Stimulated activated naive B cell treated with anti-CD40 and anti-IgM and Interleukin-4, amounts not matched to agents 10 μg/mL and 1 μg/mL and 100 μg/mL, for 72 hours (primary cell): ENCODE results near the gene GDPGP1.

Experiments used
- ATAC-seq, 2 donors: fragments of 150-1000 bp; cut with Tn5 transposase; replicated peaks; 2 replicates each; pipeline ENCODE4 v1.10.0; 2021; ENCODE audit warnings: moderate library complexity in 1 of 2
- DNase-seq: peaks from one replicate; pipeline ENCODE4 v3.0.0; 2021
- H3K27ac Mint-ChIP-seq: one replicate; pipeline ENCODE4 v1.8.0; 2022; ENCODE audit warnings: mild to moderate bottlenecking, mixed read lengths
- H3K27me3 Mint-ChIP-seq, 2 donors: one replicate each; pipeline ENCODE4 v1.8.0; 2022; ENCODE audit warnings: mixed read lengths in 2 of 2
- H3K36me3 Mint-ChIP-seq, 2 donors: one replicate each; pipeline ENCODE4 v1.8.0; 2022; ENCODE audit warnings: mixed read lengths in 2 of 2, mild to moderate bottlenecking in 1 of 2
- H3K4me1 Mint-ChIP-seq, 2 donors: one replicate each; pipeline ENCODE4 v1.8.0; 2022; ENCODE audit warnings: mixed read lengths in 2 of 2, mild to moderate bottlenecking in 1 of 2
- H3K4me3 Mint-ChIP-seq, 2 donors: one replicate each; pipeline ENCODE4 v1.8.0; 2022; ENCODE audit warnings: mild to moderate bottlenecking in 2 of 2, mixed read lengths in 2 of 2, moderate library complexity in 1 of 2
- H3K9me3 Mint-ChIP-seq, 2 donors: one replicate each; pipeline ENCODE4 v1.8.0; 2022; ENCODE audit warnings: mixed read lengths in 2 of 2, mild to moderate bottlenecking in 1 of 2

GDPGP1 gene

GRCh38 chr15:90194655-90195054 is 39.4 kb upstream of the GDPGP1 start:
- no peak for ATAC-seq
- peak overlapping the region in 1 of 2 donors; percentile 27 for H3K4me3 Mint-ChIP-seq
- H3K36me3 Mint-ChIP-seq: peaks cover 0 to 5% of the 10 kb centered on the region in 2 donors
- H3K27ac Mint-ChIP-seq: peak overlapping the region; percentile 62
- no peaks in the 10 kb centered on the region for H3K9me3 Mint-ChIP-seq
- H3K4me1 Mint-ChIP-seq: peaks cover 57 to 71% of the 10 kb centered on the region in 2 donors
- no peaks in the 10 kb centered on the region for H3K27me3 Mint-ChIP-seq
- no peak for DNase-seq

DNA sequence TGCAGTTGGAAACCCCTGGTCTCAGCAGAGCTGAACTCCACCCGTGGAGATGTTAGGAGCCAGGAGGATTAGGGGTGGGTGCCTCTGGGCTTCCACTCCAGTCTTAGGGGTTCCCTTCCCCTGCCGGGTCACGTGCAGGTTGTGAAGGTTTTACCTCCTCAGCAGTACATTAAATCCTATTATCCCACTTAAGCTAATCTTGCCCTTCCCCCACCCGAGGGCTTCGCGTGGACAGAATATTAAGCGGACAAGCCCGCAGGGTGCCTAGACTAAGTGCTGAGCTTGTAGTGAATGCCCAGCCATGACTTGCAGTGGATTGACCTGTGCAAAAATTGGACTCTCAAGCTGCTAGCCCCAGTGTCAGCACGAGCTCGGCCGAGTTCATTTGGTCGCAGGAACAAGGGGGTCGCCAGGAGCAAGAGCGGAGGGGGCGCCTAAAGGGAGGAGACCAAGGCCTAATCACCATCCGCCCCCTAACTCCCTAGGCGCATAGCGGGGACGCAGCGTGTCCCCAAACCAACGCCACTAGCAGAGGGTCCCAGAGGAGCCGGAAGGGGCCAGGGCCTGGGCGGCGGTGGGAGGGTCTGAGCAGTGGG is 33.4 kb upstream of the GDPGP1 start:
- peak overlapping the region; percentile 92 for H3K27ac Mint-ChIP-seq
- H3K4me1 Mint-ChIP-seq: peaks cover 39 to 65% of the 10 kb centered on the region in 2 donors
- H3K9me3 Mint-ChIP-seq: no peaks in the 10 kb centered on the region
- no peaks in the 10 kb centered on the region for H3K36me3 Mint-ChIP-seq
- DNase-seq (no peak), ATAC-seq (peak; percentile 6 to 47)
- no peaks in the 10 kb centered on the region for H3K27me3 Mint-ChIP-seq
- peak overlapping the region; percentile 92 to 97 for H3K4me3 Mint-ChIP-seq

DNA sequence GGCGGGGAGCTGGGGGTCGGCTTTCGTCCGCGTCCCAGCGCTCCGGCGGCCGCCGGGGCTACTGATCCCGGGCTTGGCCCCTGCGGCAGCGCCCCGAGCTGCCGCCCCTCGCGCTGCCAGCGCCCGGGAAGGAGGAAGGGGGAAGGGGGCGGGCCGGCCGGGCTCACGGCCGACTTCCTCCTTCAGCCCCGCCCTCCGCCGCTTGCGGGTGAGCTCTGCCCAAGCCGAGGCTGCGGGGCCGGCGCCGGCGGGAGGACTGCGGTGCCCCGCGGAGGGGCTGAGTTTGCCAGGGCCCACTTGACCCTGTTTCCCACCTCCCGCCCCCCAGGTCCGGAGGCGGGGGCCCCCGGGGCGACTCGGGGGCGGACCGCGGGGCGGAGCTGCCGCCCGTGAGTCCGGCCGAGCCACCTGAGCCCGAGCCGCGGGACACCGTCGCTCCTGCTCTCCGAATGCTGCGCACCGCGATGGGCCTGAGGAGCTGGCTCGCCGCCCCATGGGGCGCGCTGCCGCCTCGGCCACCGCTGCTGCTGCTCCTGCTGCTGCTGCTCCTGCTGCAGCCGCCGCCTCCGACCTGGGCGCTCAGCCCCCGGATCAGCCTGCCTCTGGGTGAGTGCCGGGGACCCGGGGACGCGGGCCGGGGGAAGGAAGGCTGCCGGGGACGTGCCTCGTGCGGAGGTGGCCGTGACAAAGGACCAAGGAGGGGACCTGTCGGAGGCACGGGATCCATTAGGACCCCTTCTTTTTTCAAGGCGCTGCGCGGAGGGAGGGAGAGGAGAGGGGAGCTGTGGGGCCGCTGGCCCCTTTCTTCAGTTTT is 32.7 kb upstream of the GDPGP1 start, which contains the start of gene SEMA4B:
TSS of gene SEMA4B (plus strand) at position 201 of the 814 bp plus-strand sequence. CDS start at position 450, 249 bp downstream.
- H3K36me3 Mint-ChIP-seq: no peaks in the 10 kb centered on the region

GRCh38 chr15:90201944-90202375 is 32.0 kb upstream of the GDPGP1 start:
- ATAC-seq (peak; percentile 1 to 7), DNase-seq (no peak)
- Mint-ChIP-seq H3K36me3 (no peaks in the 10 kb centered on the region), H3K4me1 (peaks cover 51 to 76% of the 10 kb centered on the region in 2 donors), H3K9me3 (no peaks in the 10 kb centered on the region), H3K27ac (peak overlapping the region; percentile 88), H3K4me3 (peak overlapping the region; percentile 88 to 97), H3K27me3 (no peaks in the 10 kb centered on the region)

More for the DNA sequence above, 32.7 kb upstream of the GDPGP1 start, which contains the start of gene SEMA4B:
- Mint-ChIP-seq H3K9me3 (no peaks in the 10 kb centered on the region), H3K27ac (peak within 1 kb of the TSS; percentile 92), H3K4me1 (peaks cover 46 to 70% of the 10 kb centered on the region in 2 donors), H3K27me3 (no peaks in the 10 kb centered on the region), H3K4me3 (peak within 1 kb of the TSS; percentile 92 to 97)
- ATAC-seq: peak; percentile 87 to 91
- no peak for DNase-seq

- Mint-ChIP-seq H3K9me3 (no peaks in the 10 kb centered on the region), H3K27ac (peak overlapping the region; percentile 88), H3K36me3 (no peaks in the 10 kb centered on the region), H3K4me1 (peaks cover 53 to 86% of the 10 kb centered on the region in 2 donors), H3K4me3 (peak overlapping the region; percentile 88 to 97), H3K27me3 (no peaks in the 10 kb centered on the region)
- ATAC-seq: no peak
- no peak for DNase-seq
Observed at GRCh38 chr15:90202929-90203328, 31.1 kb upstream of the GDPGP1 start.

DNA sequence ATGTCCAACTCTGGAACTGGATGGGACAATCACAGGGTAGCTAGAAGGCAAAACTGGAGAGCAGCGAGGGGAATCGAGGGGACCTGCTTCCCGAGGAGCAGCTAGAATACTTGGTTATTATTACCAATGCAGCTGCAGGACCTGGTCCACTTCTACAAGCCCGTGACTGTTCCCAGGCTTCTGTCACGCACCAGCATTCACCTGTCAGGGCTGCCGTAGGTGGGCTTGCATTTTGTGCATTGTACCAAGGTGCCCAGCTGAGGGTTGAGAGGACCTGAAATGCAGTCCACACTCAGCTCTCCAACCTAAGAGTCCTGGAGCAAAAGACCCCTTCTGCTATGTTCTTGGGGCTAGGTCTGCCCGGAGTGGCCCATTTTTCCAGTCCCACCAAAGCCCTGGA is 30.5 kb upstream of the GDPGP1 start:
- ATAC-seq (no peak), DNase-seq (no peak)
- Mint-ChIP-seq H3K27me3 (no peaks in the 10 kb centered on the region), H3K27ac (no peak overlapping the region), H3K36me3 (no peaks in the 10 kb centered on the region), H3K9me3 (no peaks in the 10 kb centered on the region), H3K4me1 (peaks cover 52 to 87% of the 10 kb centered on the region in 2 donors), H3K4me3 (no peak overlapping the region)

DNA sequence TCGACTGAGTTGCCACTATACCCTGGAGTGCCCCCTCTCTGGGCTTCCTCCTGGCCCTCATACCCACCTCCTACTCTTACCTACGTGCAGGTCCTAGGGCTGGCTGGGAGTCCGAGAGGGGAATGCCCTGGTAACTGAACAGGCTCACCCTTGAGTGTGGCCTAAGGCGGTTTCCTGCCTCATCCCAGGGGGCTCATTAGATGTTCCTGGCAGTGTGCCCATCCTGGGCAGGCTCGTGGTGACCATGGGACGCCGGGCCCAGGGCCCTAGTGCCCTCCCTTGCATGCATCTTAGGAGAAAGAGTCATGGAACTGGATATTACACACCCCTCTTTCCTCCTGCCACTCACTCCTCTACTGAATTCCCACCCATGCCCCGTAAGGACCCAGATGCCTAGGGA is 30.1 kb upstream of the GDPGP1 start:
- DNase-seq: no peak
- no peaks in the 10 kb centered on the region for H3K27me3 Mint-ChIP-seq
- no peaks in the 10 kb centered on the region for H3K9me3 Mint-ChIP-seq
- H3K4me3 Mint-ChIP-seq: peak overlapping the region in 1 of 2 donors; percentile 36
- no peak for ATAC-seq
- H3K4me1 Mint-ChIP-seq: peaks cover 52 to 87% of the 10 kb centered on the region in 2 donors
- H3K27ac Mint-ChIP-seq: peak overlapping the region; percentile 75
- H3K36me3 Mint-ChIP-seq: peaks cover 0 to 3% of the 10 kb centered on the region in 2 donors

DNA sequence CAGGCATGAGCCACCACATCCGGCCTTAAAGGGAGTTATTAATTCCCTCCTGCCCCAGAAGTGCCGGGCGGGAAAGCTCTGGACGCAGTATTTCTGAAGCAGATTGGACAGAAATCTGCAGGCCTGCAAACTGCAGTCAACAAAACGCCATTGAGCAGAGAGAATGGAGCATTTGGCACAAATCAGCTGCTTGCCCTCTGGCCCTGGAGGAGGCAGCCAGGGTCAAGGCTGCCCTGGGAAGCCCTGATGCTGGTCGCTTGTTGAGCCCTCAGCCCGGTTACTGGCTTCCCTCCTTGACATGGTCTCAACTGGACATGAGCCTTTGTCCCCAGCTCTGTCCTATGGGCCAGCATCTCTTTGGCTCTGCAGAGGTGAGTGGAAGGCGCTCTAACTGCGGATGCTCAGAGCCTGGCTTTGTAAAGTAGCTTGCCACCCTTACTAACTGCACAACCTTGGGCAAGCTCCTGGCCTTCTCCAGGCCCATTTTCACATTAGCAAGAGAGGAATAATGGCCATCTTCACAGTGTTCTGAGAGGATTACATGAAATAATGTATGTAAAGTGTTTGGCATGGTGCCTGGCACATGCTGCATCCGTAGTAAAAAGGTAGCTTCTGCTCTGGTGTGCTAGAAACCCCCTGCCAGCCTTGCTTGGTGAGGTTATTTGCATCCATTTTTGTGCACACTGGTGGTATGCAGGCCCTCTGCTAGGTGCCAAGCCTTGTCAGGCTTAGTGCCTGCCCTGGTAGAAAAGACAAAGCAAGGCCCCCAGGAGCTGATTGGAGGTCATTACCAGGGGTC is 28.8 kb upstream of the GDPGP1 start:
- ATAC-seq (no peak), DNase-seq (no peak)
- Mint-ChIP-seq H3K27me3 (no peaks in the 10 kb centered on the region), H3K27ac (peak overlapping the region; percentile 56), H3K36me3 (peaks cover 2 to 14% of the 10 kb centered on the region in 2 donors), H3K4me1 (peaks cover 57 to 89% of the 10 kb centered on the region in 2 donors), H3K4me3 (no peak overlapping the region), H3K9me3 (no peaks in the 10 kb centered on the region)

GRCh38 chr15:90205886-90206285 is 28.1 kb upstream of the GDPGP1 start:
- ATAC-seq: no peak
- DNase-seq: no peak
- H3K36me3 Mint-ChIP-seq: peaks cover 5 to 20% of the 10 kb centered on the region in 2 donors
- H3K27me3 Mint-ChIP-seq: no peaks in the 10 kb centered on the region
- no peak overlapping the region for H3K4me3 Mint-ChIP-seq
- H3K27ac Mint-ChIP-seq: peak overlapping the region; percentile 88
- H3K9me3 Mint-ChIP-seq: no peaks in the 10 kb centered on the region
- peaks cover 58 to 89% of the 10 kb centered on the region in 2 donors for H3K4me1 Mint-ChIP-seq

- no peak overlapping the region for H3K4me3 Mint-ChIP-seq
- H3K36me3 Mint-ChIP-seq: peaks cover 5 to 20% of the 10 kb centered on the region in 2 donors
- H3K27me3 Mint-ChIP-seq: no peaks in the 10 kb centered on the region
- peak overlapping the region; percentile 65 for H3K27ac Mint-ChIP-seq
- no peaks in the 10 kb centered on the region for H3K9me3 Mint-ChIP-seq
- DNase-seq (no peak), ATAC-seq (no peak)
- H3K4me1 Mint-ChIP-seq: peaks cover 68 to 100% of the 10 kb centered on the region in 2 donors
Observed at GRCh38 chr15:90207252-90207651, 26.8 kb upstream of the GDPGP1 start.

DNA sequence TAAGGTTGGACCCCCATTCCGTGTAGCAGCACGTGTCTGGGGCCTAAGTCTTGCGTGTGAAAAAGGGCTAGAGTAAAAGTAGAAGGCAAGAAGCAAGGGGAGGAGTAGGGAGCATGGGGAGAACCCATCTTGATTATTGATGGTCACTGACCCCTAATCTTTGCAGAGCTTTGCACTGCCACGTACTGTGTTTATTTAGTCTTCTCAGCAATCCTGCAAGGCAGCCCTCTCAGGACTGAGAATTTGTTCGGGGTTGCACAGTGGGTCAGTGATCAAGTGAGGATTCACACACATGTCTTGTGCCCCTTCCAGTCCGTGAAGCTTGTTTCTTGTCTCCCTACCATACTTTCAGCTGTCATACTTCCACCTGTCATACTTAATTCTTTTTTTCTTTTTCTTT is 25.7 kb upstream of the GDPGP1 start:
- Mint-ChIP-seq H3K4me3 (no peak overlapping the region), H3K27ac (peak overlapping the region; percentile 87), H3K9me3 (no peaks in the 10 kb centered on the region), H3K36me3 (peaks cover 5 to 20% of the 10 kb centered on the region in 2 donors), H3K27me3 (no peaks in the 10 kb centered on the region), H3K4me1 (peaks cover 68 to 96% of the 10 kb centered on the region in 2 donors)
- DNase-seq (no peak), ATAC-seq (no peak)

GRCh38 chr15:90209591-90209990 is 24.4 kb upstream of the GDPGP1 start:
- no peaks in the 10 kb centered on the region for H3K27me3 Mint-ChIP-seq
- peak; percentile 53 for DNase-seq
- H3K9me3 Mint-ChIP-seq: no peaks in the 10 kb centered on the region
- peak overlapping the region in 1 of 2 donors; percentile 61 for H3K4me3 Mint-ChIP-seq
- peak overlapping the region; percentile 97 for H3K27ac Mint-ChIP-seq
- H3K36me3 Mint-ChIP-seq: peaks cover 8 to 24% of the 10 kb centered on the region in 2 donors
- peaks cover 68 to 96% of the 10 kb centered on the region in 2 donors for H3K4me1 Mint-ChIP-seq
- peak; percentile 69 to 74 for ATAC-seq

DNA sequence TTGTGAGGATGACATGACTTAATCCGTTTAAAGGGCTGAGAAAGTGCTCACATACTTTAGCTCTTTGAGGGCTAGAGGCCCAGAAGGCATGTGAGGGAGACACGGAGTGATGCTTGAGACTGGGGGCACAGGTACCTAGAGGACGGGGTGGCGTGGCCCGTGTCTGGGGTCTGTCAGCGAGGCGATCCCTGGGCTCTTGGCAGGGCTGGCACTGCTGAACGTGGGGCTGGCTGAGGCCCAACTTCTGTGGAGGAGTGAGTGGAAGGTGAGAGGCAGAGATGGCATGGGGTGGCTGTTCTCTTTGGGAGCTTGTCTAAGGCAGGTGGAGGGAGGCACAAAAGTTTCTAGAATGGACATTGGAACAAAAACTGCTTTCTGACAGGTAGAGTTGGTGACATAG is 23.4 kb upstream of the GDPGP1 start:
- H3K9me3 Mint-ChIP-seq: no peaks in the 10 kb centered on the region
- H3K36me3 Mint-ChIP-seq: peaks cover 8 to 24% of the 10 kb centered on the region in 2 donors
- no peaks in the 10 kb centered on the region for H3K27me3 Mint-ChIP-seq
- peaks cover 67 to 90% of the 10 kb centered on the region in 2 donors for H3K4me1 Mint-ChIP-seq
- no peak for DNase-seq
- no peak for ATAC-seq
- H3K4me3 Mint-ChIP-seq: peak overlapping the region; percentile 7 to 14
- H3K27ac Mint-ChIP-seq: peak overlapping the region; percentile 97

GRCh38 chr15:90211009-90211408 is 23.0 kb upstream of the GDPGP1 start:
- Mint-ChIP-seq H3K27me3 (no peaks in the 10 kb centered on the region), H3K27ac (peak overlapping the region; percentile 97), H3K4me1 (peaks cover 63 to 88% of the 10 kb centered on the region in 2 donors), H3K36me3 (peaks cover 8 to 25% of the 10 kb centered on the region in 2 donors), H3K9me3 (no peaks in the 10 kb centered on the region), H3K4me3 (peak overlapping the region in 1 of 2 donors; percentile 56)
- DNase-seq (no peak), ATAC-seq (no peak)
